HFFc6 (cell line): ENCODE data around the gene OLIG2. TPM values are rescaled to one million over a fixed set of nuclear protein-coding genes. Genes with fewer than 3 reads are reported as not detected.

Source experiments
- DNase-seq: peaks from one replicate; pipeline ENCODE4 v3.0.0-alpha.2; 2018
- H3K27ac Mint-ChIP-seq: 2 replicates; pipeline ENCODE4 v1.8.0; 2020; ENCODE audit warnings: mild to moderate bottlenecking, mixed read lengths
- H3K27me3 Mint-ChIP-seq: 2 replicates; pipeline ENCODE4 v1.8.0; 2021; ENCODE audit warnings: mild to moderate bottlenecking, moderate library complexity, mixed read lengths; ENCODE audit not compliant: insufficient read depth
- H3K36me3 Mint-ChIP-seq: 2 replicates; pipeline ENCODE4 v1.8.0; 2021; ENCODE audit warnings: low read depth, mixed read lengths
- H3K4me1 Mint-ChIP-seq: 2 replicates; pipeline ENCODE4 v1.8.0; 2020; ENCODE audit warnings: low read depth, mixed read lengths
- H3K4me3 Mint-ChIP-seq: 2 replicates; pipeline ENCODE4 v1.8.0; 2020; ENCODE audit warnings: mild to moderate bottlenecking, moderate library complexity, mixed read lengths
- H3K9me3 Mint-ChIP-seq: 2 replicates; pipeline ENCODE4 v1.8.0; 2020; ENCODE audit warnings: mild to moderate bottlenecking, mixed read lengths
- CTCF ChIP-seq: fragments of 200-600 bp; sonication (generic); IDR thresholded peaks from 2 replicates; pipeline ENCODE4 v1.5.0; 2021; ENCODE audit warnings: antibody characterized with exemption, mild to moderate bottlenecking
- total RNA-seq, 6 experiments: library from RNA; stranded (reverse); fragmentation: NEBNext Ultra II Directional; extraction: Animal tissue kit (Norgen Biotek cat#: 25700); gene quantifications; 2 replicates in 1 of 6; 3 replicates in 5 of 6; pipeline ENCODE4 v1.2.3, GENCODE V29; 2021

Gene OLIG2
- total RNA-seq, 6 experiments from 2014 or later: not detected

GRCh38 chr21:33035147-33035546 is 9.4 kb downstream of the OLIG2 start:
- H3K27me3 Mint-ChIP-seq: peaks cover 39% of the 10 kb centered on the region
- DNase-seq: no peak
- no peaks in the 10 kb centered on the region for H3K9me3 Mint-ChIP-seq
- no peak overlapping the region for H3K27ac Mint-ChIP-seq
- peaks cover 18% of the 10 kb centered on the region for H3K4me1 Mint-ChIP-seq
- H3K4me3 Mint-ChIP-seq: no peak overlapping the region
- H3K36me3 Mint-ChIP-seq: no peaks in the 10 kb centered on the region
- TF ChIP-seq CTCF: no peak

GRCh38 chr21:33036430-33037162 is 10.9 kb downstream of the OLIG2 start:
- H3K27ac Mint-ChIP-seq: peak overlapping the region; percentile 58
- TF ChIP-seq CTCF: no peak
- H3K9me3 Mint-ChIP-seq: no peaks in the 10 kb centered on the region
- H3K4me1 Mint-ChIP-seq: peaks cover 23% of the 10 kb centered on the region
- H3K4me3 Mint-ChIP-seq: peak overlapping the region; percentile 31; the same call in 1 of the 2 replicates
- DNase-seq: peak; percentile 49
- H3K27me3 Mint-ChIP-seq: peaks cover 26% of the 10 kb centered on the region
- H3K36me3 Mint-ChIP-seq: no peaks in the 10 kb centered on the region

GRCh38 chr21:33037501-33037900 is 11.8 kb downstream of the OLIG2 start:
- no peak for DNase-seq
- H3K4me1 Mint-ChIP-seq: peaks cover 32% of the 10 kb centered on the region
- no peak overlapping the region for H3K27ac Mint-ChIP-seq
- no peaks in the 10 kb centered on the region for H3K36me3 Mint-ChIP-seq
- peaks cover 17% of the 10 kb centered on the region for H3K27me3 Mint-ChIP-seq
- TF ChIP-seq CTCF: no peak
- no peak overlapping the region for H3K4me3 Mint-ChIP-seq
- no peaks in the 10 kb centered on the region for H3K9me3 Mint-ChIP-seq

GRCh38 chr21:33039536-33039935 is 13.8 kb downstream of the OLIG2 start:
- TF ChIP-seq CTCF: no peak
- Mint-ChIP-seq H3K9me3 (no peaks in the 10 kb centered on the region), H3K27me3 (peaks cover 8% of the 10 kb centered on the region; the same call in 1 of the 2 replicates), H3K4me1 (peaks cover 52% of the 10 kb centered on the region), H3K36me3 (no peaks in the 10 kb centered on the region), H3K27ac (no peak overlapping the region), H3K4me3 (no peak overlapping the region)
- no peak for DNase-seq

GRCh38 chr21:33040215-33040614 is 14.5 kb downstream of the OLIG2 start:
- Mint-ChIP-seq H3K27me3 (peaks cover 5% of the 10 kb centered on the region; the same call in 1 of the 2 replicates), H3K4me1 (peaks cover 55% of the 10 kb centered on the region), H3K9me3 (no peaks in the 10 kb centered on the region), H3K27ac (no peak overlapping the region), H3K4me3 (no peak overlapping the region), H3K36me3 (no peaks in the 10 kb centered on the region)
- no peak for TF ChIP-seq CTCF
- no peak for DNase-seq
